KOPT-K1 (cell line): ENCODE measurements around the gene SYT17.

Experiments
- H3K27ac ChIP-seq: fragments of 200-600 bp; sonication (generic); 2 replicates; pipeline ENCODE4 v1.5.1; 2016; ENCODE audit warnings: antibody characterized with exemption, mild to moderate bottlenecking, low read depth, low read length; ENCODE audit not compliant: poor library complexity, severe bottlenecking
- H3K36me3 ChIP-seq: fragments of 200-600 bp; sonication (generic); 2 replicates; pipeline ENCODE4 v1.5.1; 2017; ENCODE audit warnings: antibody characterized with exemption, mild to moderate bottlenecking, low read length, moderate library complexity; ENCODE audit not compliant: insufficient read depth
- H3K9me3 ChIP-seq: fragments of 200-600 bp; sonication (generic); 2 replicates; pipeline ENCODE4 v1.5.1; 2017; ENCODE audit warnings: antibody characterized with exemption, low read length, mild to moderate bottlenecking; ENCODE audit not compliant: insufficient read depth, poor library complexity, severe bottlenecking

Gene SYT17

DNA sequence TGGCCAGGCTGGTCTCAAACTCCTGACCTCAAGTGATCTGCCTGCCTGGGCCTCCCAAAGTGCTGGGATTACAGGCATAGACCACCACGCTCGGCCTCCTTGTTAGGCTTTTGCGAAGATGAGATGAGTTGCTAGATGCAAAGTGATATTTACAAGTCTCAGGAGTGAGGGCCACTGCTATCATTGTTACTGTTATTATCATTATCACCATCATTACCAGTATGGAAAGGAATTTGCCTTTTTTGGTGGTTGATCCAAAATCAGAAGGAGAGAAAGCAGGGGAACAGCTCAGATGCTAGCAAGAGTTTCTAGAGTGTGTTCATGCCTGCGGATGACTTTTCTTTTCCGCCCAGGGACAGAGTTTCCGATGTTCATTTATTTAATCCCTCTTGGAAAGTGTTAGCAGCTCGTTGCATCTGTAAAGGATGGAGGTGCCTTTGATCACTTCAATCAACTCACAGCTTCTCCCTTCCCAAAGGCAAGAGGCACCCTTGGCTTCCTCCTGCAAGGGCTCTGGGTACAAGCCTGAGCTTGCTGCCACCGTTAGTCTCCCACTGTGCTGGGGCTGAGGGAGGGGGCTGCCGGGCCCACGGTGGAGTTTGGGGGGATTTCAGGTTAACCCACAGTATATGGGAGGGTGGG, 32.7 kb upstream of the SYT17 start:
- Histone ChIP-seq H3K36me3 (no peaks in the 10 kb centered on the region), H3K27ac (no peak overlapping the region), H3K9me3 (no peaks in the 10 kb centered on the region)

DNA sequence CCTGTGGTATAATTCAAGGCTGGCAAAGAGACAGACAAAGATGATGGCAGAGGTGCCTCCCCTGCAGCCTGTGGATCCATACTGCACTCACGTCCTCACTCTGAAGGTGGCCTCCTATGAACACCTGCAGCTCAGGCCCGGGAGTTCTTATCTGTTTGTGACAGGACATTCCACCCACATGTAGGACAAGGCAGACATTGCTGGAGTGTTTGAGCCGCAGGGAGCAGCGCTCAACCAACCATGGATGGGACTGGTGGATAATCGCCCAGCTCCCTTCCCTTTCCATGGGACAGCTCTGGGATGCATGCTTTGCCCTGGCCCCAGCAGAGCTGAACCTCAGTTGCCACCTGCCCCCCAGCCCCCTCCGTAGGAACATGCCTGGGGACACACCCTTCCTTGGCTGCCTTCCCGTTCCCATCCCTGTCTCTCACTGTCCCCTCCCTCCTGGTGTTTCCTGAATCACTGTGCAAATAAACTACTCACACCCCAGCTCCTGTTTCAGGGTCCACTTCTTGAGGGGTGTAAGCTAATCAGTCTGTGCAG, 32.1 kb upstream of the SYT17 start:
- no peak overlapping the region for H3K27ac ChIP-seq
- no peaks in the 10 kb centered on the region for H3K36me3 ChIP-seq
- H3K9me3 ChIP-seq, result no peaks in the 10 kb centered on the region

DNA sequence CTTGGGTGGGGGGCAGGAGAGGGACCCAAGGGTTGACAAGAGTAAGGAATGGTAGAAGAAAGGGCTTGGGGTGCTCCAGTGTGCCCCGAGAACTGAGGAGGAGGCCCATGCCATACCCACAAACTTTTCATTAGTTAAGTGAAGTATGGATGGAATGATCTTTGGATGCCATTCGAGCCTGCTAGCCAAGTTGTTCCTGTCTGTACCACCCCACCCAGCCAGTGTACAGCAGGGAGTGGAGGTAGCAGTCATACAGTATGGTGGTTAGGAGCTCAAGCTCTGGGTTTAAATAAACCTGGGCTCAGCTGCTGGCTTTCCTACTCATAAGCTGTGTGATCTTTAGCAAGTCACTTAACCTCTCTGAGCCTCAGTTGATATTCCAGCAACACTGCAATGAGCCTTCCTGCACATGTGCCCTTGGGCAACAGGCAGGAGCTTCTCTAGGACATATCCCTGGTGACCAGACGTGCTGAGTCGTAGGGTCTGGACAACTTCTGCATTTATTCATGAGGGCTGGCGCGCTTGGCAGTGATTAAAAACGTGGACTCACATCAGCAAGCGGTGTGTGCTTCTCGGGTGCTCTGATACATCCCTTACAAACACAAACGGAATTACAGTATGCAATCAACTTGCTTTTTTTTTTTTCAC, 31.4 kb upstream of the SYT17 start:
- H3K36me3 ChIP-seq, result no peaks in the 10 kb centered on the region
- no peak overlapping the region for H3K27ac ChIP-seq
- no peaks in the 10 kb centered on the region for H3K9me3 ChIP-seq

DNA sequence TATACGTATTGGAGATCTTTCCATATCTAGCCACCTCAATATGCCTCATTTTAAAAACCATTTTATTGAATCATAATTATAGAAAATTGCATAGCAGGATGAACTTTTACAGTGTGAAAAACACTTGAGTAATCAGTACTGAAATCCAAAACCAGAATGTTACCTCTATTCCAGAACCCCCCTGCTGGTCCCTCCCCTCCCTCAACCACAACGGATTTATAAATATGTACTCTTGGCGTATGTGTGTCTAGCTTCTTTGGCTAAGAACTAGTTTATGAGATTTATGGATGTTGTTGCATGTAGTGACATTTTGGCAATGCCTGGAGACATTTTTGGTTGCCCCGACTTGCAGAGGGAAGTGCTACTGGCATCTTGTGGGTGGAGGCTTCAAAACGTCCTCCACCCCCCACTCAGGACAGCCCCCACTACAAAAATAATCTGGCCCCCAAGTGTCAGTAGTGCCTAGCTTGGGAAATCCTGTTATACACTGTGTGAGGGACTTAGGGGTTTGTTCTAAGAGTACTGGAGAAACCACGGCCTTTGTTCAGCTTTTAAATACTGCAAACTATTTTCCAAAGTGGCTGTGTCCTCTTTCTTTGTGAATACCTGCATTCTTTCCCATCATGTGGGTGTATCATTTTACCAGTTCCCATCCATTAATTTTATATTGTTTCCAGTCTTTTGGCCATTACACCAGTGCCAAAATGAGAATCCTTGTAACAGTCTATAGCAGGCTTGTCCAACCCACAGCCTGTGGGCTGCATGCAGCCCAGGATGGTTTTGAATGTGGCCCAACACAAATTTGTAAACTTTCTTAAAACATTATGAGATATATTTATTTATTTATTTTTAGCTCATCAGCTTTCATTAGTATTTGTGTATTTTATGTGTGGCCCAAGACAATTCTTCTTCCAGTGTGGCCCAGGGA, 30.6 kb upstream of the SYT17 start:
- H3K9me3 ChIP-seq, result no peaks in the 10 kb centered on the region
- no peak overlapping the region for H3K27ac ChIP-seq
- no peaks in the 10 kb centered on the region for H3K36me3 ChIP-seq

- Histone ChIP-seq H3K27ac (no peak overlapping the region), H3K36me3 (no peaks in the 10 kb centered on the region)
Observed at GRCh38 chr16:19138601-19139000, 29.4 kb upstream of the SYT17 start.

GRCh38 chr16:19139436-19140091, 28.5 kb upstream of the SYT17 start:
- Histone ChIP-seq H3K36me3 (no peaks in the 10 kb centered on the region), H3K27ac (no peak overlapping the region), H3K9me3 (no peaks in the 10 kb centered on the region)

More at GRCh38 chr16:19138601-19139000, 29.4 kb upstream of the SYT17 start:
- no peaks in the 10 kb centered on the region for H3K9me3 ChIP-seq

DNA sequence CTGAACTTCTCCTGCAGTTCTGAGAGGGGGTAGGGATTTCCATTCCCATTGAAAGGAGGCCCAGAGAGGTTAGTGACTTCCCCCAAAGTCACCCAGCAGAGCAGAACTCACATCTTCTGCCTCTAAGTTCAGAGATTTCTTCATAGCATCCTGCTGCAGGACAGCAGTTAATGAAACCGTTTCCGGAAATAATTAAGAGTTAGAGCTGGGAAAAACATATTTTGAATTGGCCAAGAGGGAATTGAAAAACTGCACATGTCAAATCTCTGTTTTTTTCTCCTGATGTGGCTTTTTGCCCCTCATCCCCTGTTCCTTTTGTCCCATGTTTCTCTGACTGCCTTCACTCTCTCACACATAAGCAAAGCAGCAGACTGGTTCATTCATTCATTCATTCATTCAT, 27.6 kb upstream of the SYT17 start:
- H3K27ac ChIP-seq, result no peak overlapping the region
- no peaks in the 10 kb centered on the region for H3K9me3 ChIP-seq
- no peaks in the 10 kb centered on the region for H3K36me3 ChIP-seq

DNA sequence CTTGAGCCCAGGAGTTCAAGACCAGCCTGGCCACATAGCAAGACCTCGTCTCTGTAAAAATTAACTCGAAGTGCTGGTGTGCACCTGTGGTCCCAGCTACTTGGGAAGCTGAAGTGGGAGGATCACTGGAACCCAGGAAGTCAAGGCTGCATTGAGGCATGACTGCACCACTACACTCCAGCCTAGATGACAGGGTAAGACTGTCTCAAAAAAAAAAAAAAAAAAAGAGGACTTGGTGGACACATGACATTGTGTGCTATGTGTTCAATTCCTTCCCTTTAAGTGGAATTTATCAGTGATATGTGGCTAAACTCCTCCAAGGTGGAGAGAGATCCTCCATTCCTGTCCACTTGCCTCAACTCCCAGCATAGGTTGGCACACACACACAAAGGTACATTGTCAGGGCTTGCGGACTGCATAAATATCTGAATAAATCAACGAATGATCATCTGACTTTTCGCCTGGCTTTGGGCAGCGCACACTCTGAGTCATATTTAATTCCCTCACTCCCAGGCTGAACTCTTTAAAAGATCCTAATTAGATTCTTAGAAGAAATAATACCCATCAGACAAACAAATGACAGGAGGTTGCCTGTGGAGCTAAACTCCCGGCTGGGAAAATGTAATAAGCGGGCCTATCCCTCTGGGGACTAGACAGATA, 25.0 kb upstream of the SYT17 start:
- no peaks in the 10 kb centered on the region for H3K36me3 ChIP-seq

GRCh38 chr16:19143599-19143956, 24.5 kb upstream of the SYT17 start:
- Histone ChIP-seq H3K36me3 (no peaks in the 10 kb centered on the region), H3K9me3 (peaks cover 4% of the 10 kb centered on the region), H3K27ac (no peak overlapping the region)

More for the DNA sequence above, 25.0 kb upstream of the SYT17 start:
- peaks cover 4% of the 10 kb centered on the region for H3K9me3 ChIP-seq
- no peak overlapping the region for H3K27ac ChIP-seq

- H3K36me3 ChIP-seq, result no peaks in the 10 kb centered on the region
- H3K27ac ChIP-seq, result no peak overlapping the region
- peaks cover 4% of the 10 kb centered on the region for H3K9me3 ChIP-seq
Observed at GRCh38 chr16:19145010-19145409, 23.0 kb upstream of the SYT17 start.

DNA sequence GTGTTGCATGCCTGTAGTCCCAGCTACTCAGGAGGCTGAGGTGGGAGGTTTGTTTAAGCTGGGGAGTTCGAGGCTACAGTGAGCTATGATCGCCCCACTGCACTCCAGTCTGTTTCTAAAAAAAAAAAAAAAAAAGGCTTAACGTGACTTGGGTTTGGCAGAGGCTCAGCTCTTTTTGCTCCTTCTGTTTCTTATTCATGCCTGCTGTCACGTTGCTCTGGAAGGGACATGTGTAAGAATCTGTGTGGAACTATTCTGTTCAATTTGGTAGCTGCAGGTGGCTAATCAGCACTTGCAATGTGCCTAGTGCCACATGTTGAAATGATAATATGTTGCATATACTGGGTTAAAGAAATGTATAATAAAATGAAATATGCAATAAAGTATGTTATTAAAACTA, 20.9 kb upstream of the SYT17 start:
- Histone ChIP-seq H3K9me3 (peaks cover 4% of the 10 kb centered on the region), H3K27ac (no peak overlapping the region), H3K36me3 (no peaks in the 10 kb centered on the region)

- peaks cover 4% of the 10 kb centered on the region for H3K9me3 ChIP-seq
- no peak overlapping the region for H3K27ac ChIP-seq
- H3K36me3 ChIP-seq, result no peaks in the 10 kb centered on the region
Observed at GRCh38 chr16:19147627-19148026, 20.4 kb upstream of the SYT17 start.

- peaks cover 4% of the 10 kb centered on the region for H3K9me3 ChIP-seq
- no peaks in the 10 kb centered on the region for H3K36me3 ChIP-seq
- H3K27ac ChIP-seq, result no peak overlapping the region
Observed at GRCh38 chr16:19148189-19148588, 19.9 kb upstream of the SYT17 start.

- Histone ChIP-seq H3K27ac (no peak overlapping the region), H3K36me3 (no peaks in the 10 kb centered on the region), H3K9me3 (peaks cover 8% of the 10 kb centered on the region)
Observed at GRCh38 chr16:19151310-19151709, 16.7 kb upstream of the SYT17 start.
